Inflammatory macrophage treated with lipopolysaccharide for 1 hour (primary cell): ENCODE measurements around the gene SMC4.
A peak's percentile ranks its signal among the peaks of the same experiment; 100 is the strongest.
"Not testable (repeated sequence)": the region's sequence is repeated elsewhere in the genome, so short reads cannot be mapped to it uniquely, and the experiment has no call there.

ENCODE experiments used
- DNase-seq, 2 donors: peaks; one replicate each; pipeline ENCODE4 v3.0.0-alpha.2; 2020 to 2022

SMC4 gene

DNA sequence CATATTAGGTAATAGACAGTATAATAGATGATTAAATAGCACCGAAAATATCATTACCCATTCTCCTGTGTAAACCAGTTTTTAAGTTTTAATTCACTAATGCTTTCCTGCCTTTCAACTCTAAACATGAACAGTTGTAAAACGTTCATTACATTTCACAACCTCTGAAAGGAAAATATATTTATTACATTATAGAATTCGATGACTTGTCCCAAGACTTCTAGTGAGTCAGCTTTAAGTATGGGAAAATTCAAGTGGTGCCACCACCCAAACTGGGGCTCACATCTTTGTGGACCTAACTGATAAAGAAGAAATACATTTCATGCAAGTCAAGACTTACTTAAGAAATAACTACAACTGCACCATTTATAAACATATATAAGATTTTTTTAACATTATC, 48.1 kb downstream of the SMC4 start:
- no peak for DNase-seq

DNA sequence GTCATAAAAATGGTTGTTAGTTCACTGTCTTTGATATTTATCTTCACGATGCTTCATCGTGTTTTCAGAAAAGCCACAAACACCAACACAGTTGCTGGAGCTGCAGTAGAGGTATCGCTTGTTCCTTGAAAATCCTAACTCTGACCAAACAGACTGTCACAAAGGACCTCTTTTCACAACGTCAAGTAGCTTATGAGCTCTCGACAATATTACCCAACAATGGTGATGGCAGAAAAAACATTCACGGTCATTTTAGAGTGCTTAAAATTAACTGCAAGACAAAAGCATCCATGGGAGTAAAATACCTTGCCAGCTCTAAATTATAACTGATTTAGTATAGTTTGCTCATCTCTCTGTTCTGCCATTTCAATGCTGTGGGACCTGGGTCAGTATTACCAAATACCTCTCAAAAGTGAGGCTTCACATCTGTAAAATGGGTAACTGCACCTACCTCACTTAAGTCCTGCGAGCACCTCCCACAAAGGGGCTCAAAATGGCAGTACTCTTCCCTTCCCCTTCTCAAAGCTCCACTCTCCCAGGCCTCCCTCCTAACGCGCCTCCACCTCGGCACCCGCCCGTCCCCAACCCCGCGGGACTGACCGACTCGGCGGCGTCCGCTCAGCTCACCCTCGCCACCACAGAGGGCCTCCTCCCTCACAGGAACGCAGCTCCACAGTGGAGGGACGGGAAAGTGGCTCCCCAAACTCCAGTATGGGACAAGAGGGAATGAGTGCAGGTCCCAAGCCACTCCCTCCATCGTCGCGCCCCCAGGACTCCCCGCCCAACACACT, 49.6 kb downstream of the SMC4 start:
- peak; percentile 8 to 45 for DNase-seq

DNA sequence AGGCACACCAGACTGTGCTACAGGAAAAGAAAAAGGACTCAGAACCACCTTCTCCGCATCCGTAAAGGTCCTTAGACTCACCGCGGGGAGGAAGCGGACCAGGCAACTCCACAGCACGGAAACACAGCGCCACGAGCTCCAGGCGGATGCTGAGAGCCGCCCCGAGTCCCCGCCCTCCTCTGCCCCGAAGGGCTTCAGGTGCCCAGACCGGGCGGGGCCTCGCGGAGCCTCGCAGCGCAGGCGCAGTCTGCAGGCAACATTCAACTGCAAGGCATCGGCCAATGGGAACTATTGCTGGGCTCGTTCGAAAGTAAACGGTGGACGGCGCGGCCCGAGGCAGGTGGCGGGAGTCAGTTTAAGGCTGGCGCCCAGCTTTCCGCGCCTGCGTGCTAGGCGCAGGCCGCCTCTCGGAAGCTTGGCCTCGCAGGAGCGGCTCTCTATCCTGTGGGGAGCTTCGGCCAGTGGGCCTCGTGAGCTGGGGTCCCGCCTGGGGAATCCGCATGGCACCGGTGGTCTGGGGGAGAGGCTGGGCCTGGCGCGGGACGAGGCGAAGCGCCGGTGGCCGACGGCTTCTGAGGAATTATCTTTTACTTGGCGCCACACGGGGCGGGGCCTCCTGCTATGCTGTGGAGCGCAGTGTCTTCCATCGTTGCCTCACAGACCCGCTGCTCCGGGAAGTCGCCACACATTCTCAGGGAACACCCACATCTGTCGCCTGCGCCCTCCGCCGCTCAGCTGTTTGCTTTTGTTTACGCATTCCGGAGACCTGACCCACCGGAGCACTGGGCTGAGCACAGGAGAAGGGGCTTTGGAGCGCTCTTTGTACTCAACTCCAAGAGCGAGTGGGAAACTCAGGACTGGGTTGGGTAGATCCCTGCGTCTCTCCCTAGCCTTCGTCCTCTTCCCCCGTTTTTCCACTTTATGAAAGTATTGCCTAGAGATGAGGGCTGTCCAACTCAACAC, 50.5 kb downstream of the SMC4 start, which contains the start of gene TRIM59:
Gene TRIM59 (minus strand): TSS at position 151 of the 963 bp plus-strand sequence. CDS start 10,603 bp downstream, outside the sequence.
- DNase-seq, result peak; percentile 89 to 93

DNA sequence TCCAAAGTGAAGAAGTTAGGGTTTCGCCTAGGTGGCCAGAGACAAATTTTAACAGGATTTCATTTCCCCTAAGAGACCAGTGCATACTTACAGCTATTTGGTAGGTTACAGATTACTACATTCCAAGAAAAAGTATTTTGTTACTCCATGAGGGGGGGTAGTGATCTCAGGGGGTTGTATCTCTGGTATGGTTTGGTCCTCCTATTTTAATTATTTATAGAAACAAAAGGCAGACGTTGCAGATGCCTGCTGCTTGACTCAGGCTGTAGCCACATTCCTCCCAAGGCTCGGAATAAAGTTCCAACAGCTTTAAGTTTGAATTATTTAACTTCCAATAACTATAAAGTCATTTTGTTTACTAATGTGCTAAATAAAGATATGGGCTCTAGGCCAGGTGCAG, 51.4 kb downstream of the SMC4 start:
- no peak for DNase-seq

DNA sequence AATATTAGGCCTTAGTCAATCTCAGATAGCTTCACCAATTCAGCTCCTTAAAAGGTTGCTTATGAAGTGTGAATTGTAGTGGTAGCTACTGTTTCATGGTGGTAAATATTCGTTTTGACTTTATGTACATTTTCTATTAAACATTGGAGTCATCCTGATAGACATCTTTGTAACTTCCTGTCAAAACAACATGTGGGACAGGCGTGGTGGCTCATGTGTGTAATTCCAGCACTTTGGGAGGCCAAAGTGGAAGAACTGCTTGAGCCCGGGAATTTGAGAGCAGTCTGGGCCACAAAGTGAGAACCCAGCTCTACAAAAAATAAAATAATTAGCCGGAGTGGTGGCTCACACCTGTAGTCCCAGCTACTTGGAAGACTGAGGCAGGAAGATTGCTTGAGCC, 52.2 kb downstream of the SMC4 start:
- DNase-seq, result no peak

DNA sequence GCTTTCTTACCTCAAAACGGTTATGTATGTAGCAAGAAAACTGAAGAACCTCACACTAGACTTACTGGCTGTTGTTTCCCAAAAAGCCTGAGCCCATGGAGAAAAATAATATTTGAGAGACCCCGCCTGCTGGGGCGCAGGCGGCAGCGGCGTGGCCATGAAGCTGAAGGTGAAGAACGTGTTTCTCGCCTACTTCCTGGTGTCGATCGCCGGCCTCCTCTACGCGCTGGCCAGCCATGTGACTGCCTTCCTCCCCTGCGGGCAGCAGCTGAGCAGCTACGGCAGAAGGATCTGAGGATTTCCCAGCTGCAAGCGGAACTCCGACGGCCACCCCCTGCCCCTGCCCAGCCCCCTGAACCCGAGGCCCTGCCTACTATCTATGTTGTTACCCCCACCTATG, 52.8 kb downstream of the SMC4 start:
- not testable (repeated sequence) for DNase-seq

DNA sequence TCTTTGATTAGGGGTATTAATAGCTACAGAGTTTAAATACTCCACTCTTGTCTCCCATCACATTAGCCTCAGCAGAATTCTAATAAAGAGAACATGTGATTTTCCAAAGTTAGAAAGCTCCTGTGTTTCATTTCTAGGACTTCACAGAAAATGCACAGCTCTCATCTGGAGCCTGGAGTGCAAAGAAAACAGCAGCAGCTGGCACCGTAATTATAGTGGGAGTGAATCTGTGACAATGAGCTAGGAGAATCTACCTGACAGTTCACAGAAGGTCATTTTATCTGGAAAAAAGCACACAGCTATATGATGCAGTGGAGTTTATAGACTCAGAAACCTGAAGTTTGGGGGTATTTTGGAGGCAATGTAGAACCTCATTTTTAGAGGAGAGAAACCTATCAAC, 55.5 kb downstream of the SMC4 start:
- DNase-seq, result no peak

DNA sequence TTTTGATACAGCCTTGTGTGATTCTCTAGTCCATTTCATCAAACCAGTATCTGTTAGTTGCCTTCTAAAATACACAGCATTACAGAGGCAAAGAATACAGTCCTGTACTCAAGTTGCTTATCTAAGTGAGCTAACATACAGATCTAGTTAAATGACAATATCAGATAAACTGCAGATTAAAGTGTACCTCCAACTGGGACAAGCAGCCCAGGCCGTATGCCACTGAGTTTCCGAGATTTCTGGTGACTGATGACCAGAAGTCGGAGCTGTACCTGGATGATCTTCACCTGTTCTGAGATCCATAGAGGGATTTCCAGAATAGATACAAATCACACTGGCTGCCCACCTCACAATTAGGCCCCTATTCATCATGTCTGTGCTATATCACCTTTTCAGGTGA, 56.4 kb downstream of the SMC4 start:
- no peak for DNase-seq

DNA sequence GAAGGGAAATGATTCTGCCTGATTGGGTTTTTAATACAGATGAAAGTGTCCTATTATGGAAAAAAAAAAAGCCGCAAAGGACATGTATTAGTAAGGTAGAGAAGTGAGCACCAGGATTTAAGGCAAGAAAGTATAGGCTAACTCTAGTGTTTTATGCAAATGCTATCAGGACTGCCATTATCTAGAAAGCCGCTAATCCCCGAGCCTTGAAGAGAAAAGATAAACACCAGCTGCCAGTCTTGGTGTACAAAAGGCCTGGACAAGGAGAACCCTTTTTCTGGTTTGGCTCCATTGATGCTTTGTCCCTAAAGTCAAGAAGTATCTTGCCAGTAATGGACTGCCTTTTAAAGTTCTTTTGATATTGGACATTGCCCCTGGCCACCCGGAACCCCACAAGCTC, 58.7 kb downstream of the SMC4 start:
- DNase-seq, result no peak

DNA sequence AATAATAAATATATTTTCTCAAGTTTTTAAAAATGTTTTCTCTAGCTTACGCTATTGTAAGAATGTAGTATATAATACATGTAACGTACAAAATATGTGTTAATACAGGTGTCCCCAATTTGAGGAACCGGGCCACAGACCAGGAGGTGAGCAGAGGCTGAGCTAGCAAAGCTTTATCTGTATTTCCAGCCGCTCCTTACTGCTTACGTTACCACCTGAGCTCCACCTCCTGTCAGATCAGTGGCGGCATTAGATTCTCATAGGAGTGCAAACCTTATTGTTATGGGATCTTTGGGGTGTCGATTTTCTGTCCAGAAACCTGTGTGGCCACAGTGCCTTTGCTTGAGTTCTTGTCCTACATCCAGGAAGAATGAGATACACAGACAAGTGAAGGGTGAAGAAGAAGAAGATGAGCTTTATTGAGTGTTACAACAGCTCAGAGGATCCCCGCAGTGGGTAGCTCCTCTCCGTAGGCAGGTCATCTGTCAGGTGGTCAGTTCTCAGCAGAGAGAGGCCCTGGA, 60.1 kb downstream of the SMC4 start:
- no peak for DNase-seq

DNA sequence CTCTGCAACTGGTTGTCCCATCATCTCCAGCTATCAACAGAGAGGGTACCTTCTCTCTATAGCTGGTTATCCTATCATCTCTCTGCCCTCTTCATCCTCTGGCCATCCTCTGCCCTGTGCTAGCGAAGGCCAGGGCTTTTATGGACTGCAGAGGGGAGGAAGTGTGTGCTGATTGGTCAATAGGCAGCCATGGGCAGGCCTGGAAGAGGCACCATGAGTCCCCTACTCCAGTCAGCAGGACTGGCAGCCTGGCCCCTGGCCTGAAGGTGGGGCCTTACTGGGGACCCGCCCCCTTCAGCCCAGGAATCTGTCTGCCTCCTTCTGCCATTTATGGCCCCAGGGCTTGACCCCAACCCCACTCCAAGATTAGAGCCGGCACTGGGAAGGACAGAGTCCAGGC, 60.6 kb downstream of the SMC4 start:
- DNase-seq, result no peak

DNA sequence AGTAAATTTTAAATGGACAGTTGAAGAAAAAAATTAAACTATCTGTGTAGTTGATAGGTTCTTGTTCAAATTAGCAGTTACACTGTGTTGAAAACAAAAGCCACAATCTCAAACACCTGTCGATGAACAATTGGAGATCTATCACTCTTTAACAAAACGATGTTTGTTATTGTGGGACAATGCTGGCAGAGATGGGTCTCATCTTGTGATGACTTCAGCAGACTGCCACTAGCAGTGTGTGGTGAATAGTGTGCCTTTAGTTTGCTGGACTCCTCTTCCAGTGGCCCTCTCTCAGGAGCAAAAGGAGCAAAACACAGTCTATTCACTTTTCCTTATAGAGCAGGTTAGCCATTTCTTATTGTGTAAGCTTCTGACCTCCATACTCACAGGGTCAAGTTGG, 64.9 kb downstream of the SMC4 start:
- DNase-seq, result no peak

DNA sequence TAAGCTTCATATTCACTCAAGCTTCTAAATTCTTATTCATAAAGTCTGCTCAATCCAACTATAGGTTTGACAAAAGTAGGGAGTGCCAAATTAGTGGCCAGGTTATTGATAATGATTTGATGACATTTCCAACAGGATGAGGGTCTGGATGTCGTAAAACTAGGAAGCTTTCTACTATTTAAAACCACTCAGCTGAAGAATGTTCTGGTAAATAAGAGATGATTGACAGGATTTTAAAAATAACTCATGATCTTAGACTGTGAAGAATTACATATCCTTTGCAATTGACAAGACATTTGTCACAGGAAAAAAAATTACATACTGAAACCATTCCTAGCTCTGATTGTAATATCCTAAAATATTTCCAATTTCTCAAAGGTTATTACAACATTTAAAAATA, 65.5 kb downstream of the SMC4 start:
- no peak for DNase-seq

DNA sequence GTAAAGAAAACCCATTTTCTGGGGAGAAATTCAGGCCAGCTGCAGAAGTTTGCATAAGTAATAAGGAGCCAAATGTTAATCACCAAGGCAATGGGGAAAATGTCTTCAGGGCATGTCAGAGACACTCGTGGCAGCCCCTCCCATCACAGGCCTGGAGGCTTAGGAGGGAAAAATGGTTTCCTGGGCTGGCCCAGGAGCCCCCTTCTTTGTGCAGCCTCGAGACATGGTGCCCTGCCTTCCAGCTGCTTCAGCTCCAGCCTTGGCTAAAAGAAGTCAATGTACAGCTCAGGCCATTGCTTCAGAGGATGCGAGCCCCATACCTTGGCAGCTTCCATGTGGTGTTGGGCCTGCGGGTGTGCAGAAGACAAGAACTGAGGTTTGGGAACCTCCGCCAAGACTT, 70.7 kb downstream of the SMC4 start:
- DNase-seq, result no peak

DNA sequence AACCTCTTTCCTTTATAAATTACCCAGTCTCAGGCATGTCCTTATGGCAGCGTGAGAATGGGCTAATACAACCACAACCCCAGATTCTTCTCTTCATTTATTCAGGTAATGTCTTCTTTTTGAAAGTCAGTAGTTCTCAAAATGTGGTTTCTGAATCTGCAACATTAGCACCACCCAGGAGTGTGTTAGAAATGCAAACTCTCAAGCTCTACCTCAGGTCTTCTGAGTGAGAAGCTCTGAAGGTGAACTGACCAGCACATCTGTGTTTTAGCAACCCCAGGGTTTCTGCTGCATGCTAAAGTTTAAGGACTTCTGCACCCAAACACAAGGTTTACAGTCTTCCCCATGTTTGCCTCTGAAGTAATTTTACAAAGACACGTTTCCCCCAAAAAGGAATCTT, 72.4 kb downstream of the SMC4 start:
- DNase-seq, result no peak

DNA sequence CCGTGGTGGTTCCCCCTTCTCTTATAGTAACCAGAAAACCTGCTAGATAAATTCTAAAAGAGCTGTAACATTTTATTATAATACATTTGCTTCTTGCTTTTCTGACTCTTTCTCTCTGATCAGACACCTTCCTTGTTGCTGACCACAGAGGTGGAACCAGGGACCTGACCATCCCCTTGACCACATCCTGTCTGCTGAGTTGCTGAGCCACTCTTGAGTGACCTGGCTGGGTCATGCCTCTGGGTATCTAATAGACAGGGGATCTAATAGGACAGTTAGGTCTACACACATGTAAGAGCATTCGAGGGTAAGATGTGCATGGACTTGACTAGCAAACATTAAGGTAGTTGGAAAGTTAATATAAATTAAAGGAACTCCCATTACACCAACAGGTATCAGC, 72.9 kb downstream of the SMC4 start:
- DNase-seq, result no peak

DNA sequence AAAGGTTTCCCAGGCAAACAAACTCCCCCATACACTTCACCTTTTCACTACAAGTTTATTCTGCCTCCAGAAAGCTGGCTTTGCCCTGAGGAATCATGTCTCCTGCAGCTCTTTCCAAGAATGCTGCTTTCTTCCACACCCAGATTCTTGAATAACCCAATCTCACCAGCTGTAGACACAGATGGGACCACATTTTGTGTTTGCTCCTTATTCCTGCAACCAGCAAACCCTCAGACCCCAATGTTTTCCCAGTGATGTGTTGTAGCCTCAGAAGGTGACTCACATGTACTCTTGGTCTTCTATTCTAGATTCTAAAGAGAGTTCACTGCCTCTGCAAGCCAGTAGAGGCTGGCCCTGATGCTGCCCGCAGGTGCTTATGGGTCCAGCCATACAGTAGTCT, 73.8 kb downstream of the SMC4 start:
- DNase-seq, result no peak

DNA sequence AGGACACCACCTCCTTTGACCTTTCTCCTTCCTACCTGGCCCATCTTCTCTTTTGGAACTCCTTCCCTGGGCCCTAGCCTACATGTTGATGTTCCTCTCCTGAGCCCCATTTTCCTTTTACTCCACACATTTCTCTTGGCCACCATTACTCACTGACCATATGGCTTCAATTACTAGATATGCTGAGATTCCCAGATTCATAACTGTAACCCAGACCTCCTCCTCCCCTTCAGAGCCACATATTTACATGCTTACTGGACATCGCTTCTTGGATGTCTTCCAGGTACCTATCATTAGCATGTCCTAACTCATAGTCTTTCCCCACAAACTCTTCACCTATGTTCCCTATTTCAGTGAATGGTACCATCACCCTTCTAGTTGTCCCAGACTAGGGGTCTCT, 74.5 kb downstream of the SMC4 start:
- no peak for DNase-seq

DNA sequence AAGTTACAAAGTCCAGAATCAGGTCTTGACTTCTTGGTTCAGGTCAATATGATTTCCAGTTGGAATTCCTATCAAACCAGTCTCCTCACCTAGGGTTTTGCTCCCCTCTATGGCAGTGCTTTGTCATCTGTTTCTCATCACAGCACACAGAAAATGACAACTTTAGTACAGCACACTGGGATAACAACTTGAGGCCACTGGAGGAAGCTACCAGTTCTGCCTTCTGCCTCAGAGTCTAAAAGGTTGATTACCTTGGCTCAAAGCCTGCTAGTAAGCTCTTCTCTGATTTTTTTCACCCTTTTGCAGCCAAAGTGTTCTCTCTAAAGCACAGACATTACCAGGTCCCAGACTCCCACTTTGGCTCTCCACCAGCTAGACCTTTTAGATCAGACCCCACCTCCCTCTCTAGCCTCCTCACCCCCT, 75.0 kb downstream of the SMC4 start:
- DNase-seq, result no peak

DNA sequence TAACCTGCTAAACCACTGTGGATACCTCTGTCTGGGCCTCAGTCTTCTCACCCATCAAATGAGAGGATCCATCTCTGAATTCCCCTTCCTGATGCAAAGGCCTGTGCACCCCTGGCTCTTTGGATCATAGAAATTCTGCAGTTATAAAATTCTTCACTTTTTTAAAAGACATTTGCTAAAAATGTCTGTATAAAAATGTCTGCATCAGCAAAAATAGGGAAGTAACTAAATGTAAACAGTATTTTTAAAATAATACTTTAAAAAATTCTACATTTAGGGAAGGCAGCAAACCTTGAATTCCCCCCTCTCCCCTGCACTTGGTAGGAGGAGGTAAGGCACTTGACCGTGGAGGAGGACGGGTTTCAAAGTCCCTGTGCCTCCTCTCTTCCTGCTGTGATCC, 75.7 kb downstream of the SMC4 start:
- DNase-seq, result no peak

DNA sequence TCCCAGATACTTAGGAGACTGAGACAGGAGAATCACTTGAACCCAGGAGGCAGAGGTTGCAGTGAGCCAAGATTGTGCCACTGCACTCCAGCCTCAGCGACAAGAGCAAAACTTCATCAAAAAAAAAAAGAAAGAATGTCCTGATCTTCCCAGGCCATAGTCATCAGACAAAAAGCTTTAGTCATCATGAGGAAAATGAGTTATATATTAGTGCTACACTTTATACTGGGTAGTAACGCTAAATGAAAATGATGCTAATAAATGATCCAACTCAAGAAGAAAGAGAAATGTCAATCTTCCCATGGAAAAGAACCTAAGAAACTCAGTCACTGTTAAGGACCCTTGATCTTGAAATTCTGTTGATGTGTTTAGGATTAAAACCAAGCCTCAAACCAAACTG, 76.4 kb downstream of the SMC4 start:
- no peak for DNase-seq

DNA sequence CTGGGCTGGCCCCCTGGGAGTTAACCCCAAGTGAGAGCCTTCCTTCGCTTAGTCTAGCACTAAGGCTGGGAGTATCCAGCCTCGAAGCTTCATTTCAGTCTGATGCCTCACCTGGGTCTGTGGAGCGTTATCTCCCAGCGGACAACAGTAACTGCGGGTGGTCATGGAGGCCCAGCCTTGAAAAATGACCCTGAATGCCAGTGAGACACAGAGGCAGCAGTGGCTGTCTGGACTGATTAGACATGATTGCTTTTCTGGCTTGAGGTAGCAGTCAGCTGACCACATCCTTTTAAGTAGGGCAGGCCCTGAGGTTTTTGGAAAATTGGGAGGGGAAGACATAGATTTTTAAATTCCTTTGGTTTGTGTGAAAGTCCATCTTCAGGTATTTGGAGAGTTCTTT, 78.3 kb downstream of the SMC4 start:
- DNase-seq, result no peak

DNA sequence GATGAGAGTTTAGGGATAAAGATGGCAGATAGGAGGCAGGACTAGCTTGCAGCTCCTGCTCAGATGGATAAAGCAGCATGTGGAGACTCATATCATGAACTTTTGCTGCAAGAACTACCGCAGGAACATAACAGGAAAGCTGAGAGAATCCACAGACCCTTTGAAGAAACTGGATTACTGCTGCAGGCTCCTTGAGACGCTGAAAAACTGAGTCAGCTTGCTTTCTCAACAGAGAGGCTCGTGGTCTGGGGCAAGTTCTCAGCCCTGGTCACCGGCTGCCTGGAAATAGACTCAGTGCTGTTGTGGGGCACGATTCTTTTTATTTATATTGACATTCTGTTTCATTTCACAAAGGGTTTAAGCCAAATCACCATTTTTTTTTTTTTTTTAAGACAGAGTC, 78.9 kb downstream of the SMC4 start:
- no peak for DNase-seq

DNA sequence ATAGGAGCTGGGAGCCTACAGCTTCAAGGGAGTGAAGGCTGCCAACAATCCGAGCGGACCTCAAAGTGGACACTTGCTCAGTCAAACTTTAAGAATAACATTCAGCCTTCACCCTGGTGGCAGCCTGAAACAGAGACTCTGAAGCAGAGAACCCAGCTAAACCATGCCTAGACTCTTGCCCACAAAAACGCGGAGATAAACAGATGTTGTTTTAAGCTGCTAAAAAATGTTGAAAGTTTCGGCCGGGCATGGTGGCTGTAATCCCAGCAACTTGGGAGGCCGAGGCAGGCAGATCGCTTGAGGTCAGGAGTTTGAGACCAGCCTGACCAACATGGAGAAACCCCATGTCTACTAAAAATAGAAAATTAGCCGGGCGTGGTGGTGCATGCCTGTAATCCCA, 79.9 kb downstream of the SMC4 start:
- DNase-seq, result no peak
